ENCODE measurements around the gene AP1S1.

Gene AP1S1

GRCh38 chr7:101174322-101174854 lies 20.1 kb downstream of the AP1S1 start:
- no peak for DNase-seq (ENCODE audit: extremely low read depth, low read depth)
- TF ChIP-seq CTCF (IDR thresholded peaks at IDR 0.05; ENCODE audit: low read depth, low read length), result no peak

GRCh38 chr7:101175664-101176063 lies 21.4 kb downstream of the AP1S1 start:
- no peak for DNase-seq (ENCODE audit: extremely low read depth, low read depth)
- no peak for TF ChIP-seq CTCF (IDR thresholded peaks at IDR 0.05; ENCODE audit: low read depth, low read length)

GRCh38 chr7:101177644-101178043 lies 23.4 kb downstream of the AP1S1 start:
- no peak for TF ChIP-seq CTCF (IDR thresholded peaks at IDR 0.05; ENCODE audit: low read depth, low read length)

GRCh38 chr7:101179117-101179516 lies 24.8 kb downstream of the AP1S1 start:
- no peak for TF ChIP-seq CTCF (IDR thresholded peaks at IDR 0.05; ENCODE audit: low read depth, low read length)
- DNase-seq (ENCODE audit: extremely low read depth, low read depth), result no peak

More at GRCh38 chr7:101177644-101178043, 23.4 kb downstream of the AP1S1 start:
- DNase-seq (ENCODE audit: extremely low read depth, low read depth), result no peak

GRCh38 chr7:101179713-101180112 lies 25.4 kb downstream of the AP1S1 start:
- TF ChIP-seq CTCF (IDR thresholded peaks at IDR 0.05; ENCODE audit: low read depth, low read length), result no peak
- no peak for DNase-seq (ENCODE audit: extremely low read depth, low read depth)

DNA sequence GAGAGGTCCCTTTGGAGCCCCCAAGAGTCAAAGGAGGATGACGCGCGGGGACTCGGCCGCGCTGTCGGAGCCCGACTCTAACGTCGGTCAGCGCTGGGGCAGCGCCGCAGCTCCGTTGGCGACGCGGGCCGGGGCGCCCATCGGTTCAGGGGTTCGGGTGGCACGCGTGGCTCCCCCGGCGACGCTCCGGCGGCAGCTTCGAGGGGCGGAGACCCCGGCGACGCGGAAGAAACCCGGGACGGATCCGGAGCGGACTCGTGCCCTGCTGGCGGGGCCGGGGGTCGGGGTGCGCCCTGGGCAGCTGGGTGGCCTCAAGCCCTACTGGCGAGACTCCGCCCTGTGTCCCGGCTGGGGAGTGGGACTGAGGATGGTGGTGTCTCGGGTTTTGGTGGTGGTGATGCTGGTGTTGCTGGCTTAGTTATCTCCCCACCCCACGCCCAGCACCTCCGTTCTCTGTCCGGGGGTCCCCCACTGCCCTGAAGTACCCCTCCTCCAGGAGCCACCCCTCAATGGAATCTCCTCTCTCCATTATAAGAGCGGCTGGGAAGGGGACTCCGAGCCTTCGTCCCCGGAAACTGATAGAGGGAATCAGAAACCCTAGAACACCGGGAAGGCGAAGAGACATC lies 26.0 kb downstream of the AP1S1 start, which contains the start of gene NAT16:
NAT16 (minus strand) TSS at position 164 of the 626 bp plus-strand sequence. CDS start 5,486 bp downstream, outside the sequence.
- DNase-seq (ENCODE audit: extremely low read depth, low read depth), result no peak

More for the DNA sequence above, 26.0 kb downstream of the AP1S1 start, which contains the start of gene NAT16:
- TF ChIP-seq CTCF (IDR thresholded peaks at IDR 0.05; ENCODE audit: low read depth, low read length), result no peak
